ENCODE data around the gene PPP2R2C.

The PPP2R2C gene

DNA sequence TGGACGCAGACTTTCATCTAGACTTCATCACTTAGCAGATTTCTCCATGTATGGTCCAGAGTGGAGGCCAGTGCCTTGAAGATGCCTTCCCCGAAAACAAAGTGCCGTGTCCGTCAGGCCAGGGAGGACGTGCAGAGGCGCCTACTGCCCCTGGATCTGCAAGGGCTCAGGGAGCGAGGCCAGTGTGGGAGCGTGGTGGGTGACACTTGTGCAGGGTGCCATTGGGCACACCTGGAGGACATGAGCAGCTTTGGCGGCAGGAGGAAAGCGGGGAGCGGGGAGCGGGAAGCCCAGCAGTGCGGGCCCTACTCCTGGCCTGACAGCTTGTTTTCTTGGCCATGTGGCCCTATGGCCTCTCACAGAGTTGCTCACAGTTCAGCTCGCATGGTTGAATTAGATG, 176.9 kb downstream of the PPP2R2C start:
- H3K4me1 ChIP-seq (ENCODE audit: insufficient read depth, poor library complexity, severe bottlenecking): no peaks in the 10 kb centered on the region
- no peaks in the 10 kb centered on the region for H3K9me3 ChIP-seq (ENCODE audit: severe bottlenecking)
- H3K27ac ChIP-seq (ENCODE audit: poor library complexity, severe bottlenecking): no peak overlapping the region
- H3K4me3 ChIP-seq (ENCODE audit: severe bottlenecking): no peak overlapping the region
- DNase-seq (ENCODE audit: low spot score) (no peak), ATAC-seq (ENCODE audit: low read depth) (no peak)
- TF ChIP-seq, protein P1, sequence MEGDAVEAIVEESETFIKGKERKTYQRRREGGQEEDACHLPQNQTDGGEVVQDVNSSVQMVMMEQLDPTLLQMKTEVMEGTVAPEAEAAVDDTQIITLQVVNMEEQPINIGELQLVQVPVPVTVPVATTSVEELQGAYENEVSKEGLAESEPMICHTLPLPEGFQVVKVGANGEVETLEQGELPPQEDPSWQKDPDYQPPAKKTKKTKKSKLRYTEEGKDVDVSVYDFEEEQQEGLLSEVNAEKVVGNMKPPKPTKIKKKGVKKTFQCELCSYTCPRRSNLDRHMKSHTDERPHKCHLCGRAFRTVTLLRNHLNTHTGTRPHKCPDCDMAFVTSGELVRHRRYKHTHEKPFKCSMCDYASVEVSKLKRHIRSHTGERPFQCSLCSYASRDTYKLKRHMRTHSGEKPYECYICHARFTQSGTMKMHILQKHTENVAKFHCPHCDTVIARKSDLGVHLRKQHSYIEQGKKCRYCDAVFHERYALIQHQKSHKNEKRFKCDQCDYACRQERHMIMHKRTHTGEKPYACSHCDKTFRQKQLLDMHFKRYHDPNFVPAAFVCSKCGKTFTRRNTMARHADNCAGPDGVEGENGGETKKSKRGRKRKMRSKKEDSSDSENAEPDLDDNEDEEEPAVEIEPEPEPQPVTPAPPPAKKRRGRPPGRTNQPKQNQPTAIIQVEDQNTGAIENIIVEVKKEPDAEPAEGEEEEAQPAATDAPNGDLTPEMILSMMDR (IDR thresholded peaks at IDR 0.05; ENCODE audit: poor library complexity, severe bottlenecking): no peak
- H3K36me3 ChIP-seq (ENCODE audit: low read depth): no peaks in the 10 kb centered on the region
- no peaks in the 10 kb centered on the region for H3K27me3 ChIP-seq (ENCODE audit: insufficient read depth, poor library complexity, severe bottlenecking)

DNA sequence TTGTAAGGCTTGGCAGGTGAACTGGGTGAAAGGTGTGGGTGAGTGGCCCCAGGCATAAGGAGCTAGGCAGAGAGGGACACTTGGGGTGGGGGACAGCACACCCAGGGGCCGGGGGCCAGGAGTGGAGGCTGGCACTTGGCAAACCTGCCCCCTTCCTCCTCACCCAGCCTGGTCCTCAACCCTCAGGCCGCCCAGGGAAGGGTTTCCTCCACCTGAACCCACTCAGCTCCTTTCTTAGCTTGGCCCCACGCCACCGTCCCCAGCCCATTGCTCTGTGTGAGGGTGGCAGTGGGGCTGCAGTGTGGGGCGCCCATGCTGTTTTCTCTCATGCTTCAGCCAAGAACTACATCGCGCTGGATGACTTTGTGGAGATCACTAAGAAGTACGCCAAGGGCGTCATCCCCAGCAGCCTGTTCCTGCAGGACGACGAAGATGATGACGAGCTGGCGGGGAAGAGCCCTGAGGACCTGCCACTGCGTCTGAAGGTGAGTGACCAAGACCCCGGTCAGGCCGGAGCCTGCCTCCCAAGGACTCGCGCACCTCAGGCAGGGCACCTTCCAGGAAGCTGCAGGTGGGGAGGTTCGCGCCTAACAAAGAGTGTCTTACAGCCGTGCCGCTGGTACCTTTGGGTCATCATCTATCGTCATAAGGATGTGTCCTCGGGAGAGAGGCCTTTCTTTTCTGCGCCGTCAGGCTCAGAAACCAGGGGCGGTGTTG, 177.6 kb downstream of the PPP2R2C start:
- no peak overlapping the region for H3K27ac ChIP-seq (ENCODE audit: poor library complexity, severe bottlenecking)
- no peaks in the 10 kb centered on the region for H3K4me1 ChIP-seq (ENCODE audit: insufficient read depth, poor library complexity, severe bottlenecking)
- no peaks in the 10 kb centered on the region for H3K36me3 ChIP-seq (ENCODE audit: low read depth)
- ATAC-seq (ENCODE audit: low read depth): no peak
- H3K9me3 ChIP-seq (ENCODE audit: severe bottlenecking): no peaks in the 10 kb centered on the region
- H3K27me3 ChIP-seq (ENCODE audit: insufficient read depth, poor library complexity, severe bottlenecking): no peaks in the 10 kb centered on the region
- H3K4me3 ChIP-seq (ENCODE audit: severe bottlenecking): no peak overlapping the region
- DNase-seq (ENCODE audit: low spot score): no peak
- TF ChIP-seq, protein P1 (IDR thresholded peaks at IDR 0.05; ENCODE audit: poor library complexity, severe bottlenecking): no peak

DNA sequence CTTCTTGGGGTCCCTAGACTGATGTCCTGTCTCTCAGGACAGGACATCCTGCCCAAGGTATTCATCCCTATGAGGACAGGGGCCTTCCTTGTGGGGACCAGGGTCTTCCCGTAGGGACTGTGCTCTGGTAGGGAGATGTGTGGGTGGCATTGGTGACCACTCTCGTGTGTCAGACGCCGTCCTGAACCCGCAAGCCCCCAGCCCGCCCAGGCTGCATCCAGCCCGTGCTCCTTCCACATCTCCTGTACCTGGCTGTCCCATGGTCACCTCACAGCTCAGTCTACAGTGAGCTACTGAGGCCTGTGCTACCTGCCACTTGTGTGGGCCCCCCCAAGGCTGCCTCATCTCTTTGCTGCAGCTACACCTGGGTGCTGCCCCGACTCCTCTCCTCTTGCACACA, 178.8 kb downstream of the PPP2R2C start:
- no peak for DNase-seq (ENCODE audit: low spot score)
- TF ChIP-seq, protein P1 (IDR thresholded peaks at IDR 0.05; ENCODE audit: poor library complexity, severe bottlenecking): no peak
- no peaks in the 10 kb centered on the region for H3K27me3 ChIP-seq (ENCODE audit: insufficient read depth, poor library complexity, severe bottlenecking)
- ATAC-seq (ENCODE audit: low read depth): no peak
- no peak overlapping the region for H3K4me3 ChIP-seq (ENCODE audit: severe bottlenecking)
- H3K27ac ChIP-seq (ENCODE audit: poor library complexity, severe bottlenecking): no peak overlapping the region
- H3K9me3 ChIP-seq (ENCODE audit: severe bottlenecking): no peaks in the 10 kb centered on the region
- no peaks in the 10 kb centered on the region for H3K4me1 ChIP-seq (ENCODE audit: insufficient read depth, poor library complexity, severe bottlenecking)
- no peaks in the 10 kb centered on the region for H3K36me3 ChIP-seq (ENCODE audit: low read depth)

DNA sequence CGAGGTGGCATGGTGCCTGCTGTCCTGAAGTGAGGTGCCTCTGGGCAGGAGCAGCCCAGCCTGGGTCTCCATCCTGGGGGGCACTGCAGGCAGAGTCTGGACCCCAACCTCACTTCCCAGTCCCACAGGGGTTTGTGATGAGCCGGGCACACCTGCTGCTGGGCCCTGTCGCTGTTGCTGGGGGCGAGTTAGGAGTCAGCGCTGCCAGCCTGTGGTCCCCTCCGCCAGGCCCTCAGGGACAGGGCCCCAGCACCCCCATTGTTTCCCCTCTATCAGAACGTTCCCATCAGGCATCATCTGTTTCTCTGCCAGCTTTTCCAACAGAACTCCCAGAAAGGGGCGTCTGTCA, 179.3 kb downstream of the PPP2R2C start:
- TF ChIP-seq, protein P1 (IDR thresholded peaks at IDR 0.05; ENCODE audit: poor library complexity, severe bottlenecking): no peak
- Histone ChIP-seq H3K27me3 (ENCODE audit: insufficient read depth, poor library complexity, severe bottlenecking) (no peaks in the 10 kb centered on the region), H3K36me3 (ENCODE audit: low read depth) (no peaks in the 10 kb centered on the region), H3K9me3 (ENCODE audit: severe bottlenecking) (no peaks in the 10 kb centered on the region), H3K4me1 (ENCODE audit: insufficient read depth, poor library complexity, severe bottlenecking) (no peaks in the 10 kb centered on the region), H3K4me3 (ENCODE audit: severe bottlenecking) (no peak overlapping the region), H3K27ac (ENCODE audit: poor library complexity, severe bottlenecking) (no peak overlapping the region)
- DNase-seq (ENCODE audit: low spot score): no peak
- no peak for ATAC-seq (ENCODE audit: low read depth)

DNA sequence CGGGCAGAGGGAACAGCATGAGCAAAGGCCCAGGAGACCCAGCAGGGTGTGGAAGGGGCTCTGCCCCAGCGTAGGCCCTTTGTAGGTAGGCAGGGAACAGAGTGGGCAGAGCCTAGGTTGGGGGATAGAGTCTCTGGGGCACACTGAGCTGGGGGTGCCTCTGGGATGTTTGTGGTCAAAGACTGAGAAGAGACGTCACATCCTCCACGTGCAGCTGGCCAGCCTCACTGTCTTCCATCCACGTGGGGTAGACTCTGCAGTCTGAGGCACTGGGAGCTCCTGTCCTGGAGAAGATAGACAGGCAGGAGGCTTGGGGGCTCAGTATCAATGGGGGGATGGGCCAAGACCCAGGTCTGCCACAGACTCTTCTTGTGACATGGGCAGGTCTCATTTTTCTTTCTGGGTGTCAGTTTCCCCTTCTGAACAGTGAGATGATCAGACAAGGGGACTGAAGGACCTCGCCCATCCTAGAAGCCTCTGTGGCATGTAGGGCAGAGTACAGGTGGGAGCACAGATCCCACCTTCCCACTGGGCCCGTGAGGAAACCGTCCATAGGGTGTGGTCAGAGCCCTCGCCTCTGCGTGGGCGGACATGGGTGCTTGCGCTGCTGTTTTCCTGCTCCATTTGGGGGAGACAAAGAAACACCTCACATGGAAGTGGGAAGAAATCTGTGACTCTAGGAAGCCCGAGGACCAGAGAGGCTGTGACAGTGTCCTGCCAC, 179.9 kb downstream of the PPP2R2C start:
- H3K4me3 ChIP-seq (ENCODE audit: severe bottlenecking): no peak overlapping the region
- no peak for ATAC-seq (ENCODE audit: low read depth)
- no peak overlapping the region for H3K27ac ChIP-seq (ENCODE audit: poor library complexity, severe bottlenecking)
- DNase-seq (ENCODE audit: low spot score): no peak
- H3K36me3 ChIP-seq (ENCODE audit: low read depth): no peaks in the 10 kb centered on the region
- no peaks in the 10 kb centered on the region for H3K27me3 ChIP-seq (ENCODE audit: insufficient read depth, poor library complexity, severe bottlenecking)
- no peaks in the 10 kb centered on the region for H3K9me3 ChIP-seq (ENCODE audit: severe bottlenecking)
- H3K4me1 ChIP-seq (ENCODE audit: insufficient read depth, poor library complexity, severe bottlenecking): no peaks in the 10 kb centered on the region
- TF ChIP-seq, protein P1 (IDR thresholded peaks at IDR 0.05; ENCODE audit: poor library complexity, severe bottlenecking): no peak
